ENCODE measurements around the gene KCNJ10.

Gene KCNJ10

GRCh38 chr1:159964144-159964543, 105.8 kb downstream of the KCNJ10 start:
- no peak for DNase-seq (ENCODE audit: low read depth in 3 of 3)

- DNase-seq (ENCODE audit: low read depth in 3 of 3) = no peak
Observed at GRCh38 chr1:159962176-159962575, 107.8 kb downstream of the KCNJ10 start.

DNA sequence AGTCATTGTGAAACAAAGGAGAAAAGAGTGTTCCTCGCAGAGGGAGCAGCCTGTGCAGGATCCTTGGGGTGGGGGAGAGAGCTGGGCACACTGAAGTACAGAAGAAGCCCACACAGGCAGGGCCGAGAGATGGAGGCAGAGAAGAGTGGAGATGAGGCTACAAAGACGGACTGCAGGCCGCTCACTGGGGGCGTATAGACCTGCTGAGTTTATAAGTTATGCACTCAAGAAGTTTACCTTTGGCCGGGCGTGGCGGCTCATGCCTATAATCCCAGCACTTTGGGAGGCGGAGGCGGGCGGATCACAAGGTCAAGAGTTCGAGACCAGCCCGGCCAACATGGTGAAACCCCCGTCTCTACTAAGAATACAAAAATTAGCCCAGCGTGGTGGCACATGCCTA, 108.3 kb downstream of the KCNJ10 start:
- DNase-seq (ENCODE audit: low read depth in 3 of 3) = no peak

DNA sequence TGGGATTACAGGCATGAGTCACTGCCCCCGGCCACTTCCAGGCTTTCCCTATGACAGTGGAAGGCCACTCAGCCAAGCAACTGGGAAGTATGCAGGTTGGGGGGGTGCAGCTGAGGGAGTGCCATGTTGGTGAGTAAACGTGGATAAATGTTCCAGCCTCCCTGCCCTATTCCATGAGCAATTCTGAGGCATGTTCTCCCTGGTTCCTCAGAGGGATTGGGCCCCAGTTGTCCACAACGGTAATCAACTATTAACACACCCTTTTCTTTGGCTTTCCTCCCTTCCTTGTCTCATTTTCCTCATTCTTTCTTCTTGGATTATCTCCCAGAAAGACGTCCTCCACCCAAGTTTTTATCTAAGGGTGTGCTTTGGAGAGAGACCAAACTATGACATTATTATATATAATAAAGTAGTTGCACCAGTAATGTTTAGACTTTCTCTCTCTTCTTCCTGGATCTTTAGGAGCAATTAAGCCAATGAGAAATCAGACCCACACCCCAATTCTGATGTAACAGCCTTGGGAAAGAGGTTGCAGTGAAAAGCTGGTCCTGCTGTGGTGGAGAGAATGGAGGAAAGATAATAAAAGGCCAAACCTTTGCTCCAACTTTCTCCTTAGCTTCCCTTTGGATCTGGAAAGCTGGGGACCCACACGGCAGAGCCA, 109.1 kb downstream of the KCNJ10 start:
- DNase-seq (ENCODE audit: low read depth in 3 of 3) = no peak

- no peak for DNase-seq (ENCODE audit: low read depth in 3 of 3)
Observed at GRCh38 chr1:159959451-159959850, 110.5 kb downstream of the KCNJ10 start.

- DNase-seq (ENCODE audit: low read depth in 3 of 3) = no peak
Observed at GRCh38 chr1:159958719-159959380, 111.1 kb downstream of the KCNJ10 start.

DNA sequence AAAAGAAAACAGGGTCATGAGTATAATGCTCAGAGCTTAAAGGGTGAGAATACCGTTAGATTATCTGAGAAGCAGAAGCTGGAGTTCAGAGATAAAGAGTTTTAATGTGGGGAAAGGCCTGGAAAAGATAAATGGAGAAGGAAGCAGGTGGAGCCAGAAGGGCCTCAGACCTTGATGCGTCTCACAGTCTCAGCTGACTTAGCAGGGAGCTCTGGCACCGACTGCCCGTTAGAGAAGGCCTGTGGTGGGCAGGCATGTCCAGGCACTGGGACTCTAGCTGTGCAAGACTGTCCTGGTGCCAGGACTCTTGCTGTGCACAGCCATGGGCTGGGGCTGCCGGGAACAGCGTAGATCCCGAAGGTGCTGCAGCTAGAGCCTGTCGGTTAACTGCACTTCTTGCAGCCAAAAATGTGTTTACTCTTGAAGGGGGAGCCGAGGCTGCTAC, 112.1 kb downstream of the KCNJ10 start:
- DNase-seq (ENCODE audit: low read depth in 3 of 3) = no peak

GRCh38 chr1:159955456-159955855, 114.5 kb downstream of the KCNJ10 start:
- DNase-seq (ENCODE audit: low read depth in 3 of 3) = no peak

GRCh38 chr1:159953536-159954515, 116.1 kb downstream of the KCNJ10 start, which contains the start of gene SLAMF9:
SLAMF9 (minus strand) TSS chr1:159954237; CDS start chr1:159954137, 100 bp downstream.
- no peak for DNase-seq (ENCODE audit: low read depth in 3 of 3)

DNA sequence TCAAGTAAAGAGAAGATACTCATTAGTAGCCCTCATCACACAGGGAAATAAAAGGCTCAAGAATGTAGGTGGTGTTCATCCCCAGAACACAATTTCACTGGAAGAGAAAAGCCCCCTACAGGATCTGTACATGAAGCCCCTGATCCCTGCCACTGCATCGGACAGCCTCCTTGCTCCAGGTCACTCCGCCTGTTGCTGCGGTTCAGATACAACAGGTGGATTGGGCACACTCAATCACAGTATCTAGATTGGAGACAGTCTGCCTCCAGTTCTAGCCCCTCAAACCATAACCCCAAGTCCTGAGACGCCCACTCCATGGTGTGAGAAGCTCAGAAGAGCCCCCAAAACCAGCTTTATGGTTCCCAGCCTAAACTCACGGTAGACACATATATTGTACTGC, 117.0 kb downstream of the KCNJ10 start:
- no peak for DNase-seq (ENCODE audit: low read depth in 3 of 3)

DNA sequence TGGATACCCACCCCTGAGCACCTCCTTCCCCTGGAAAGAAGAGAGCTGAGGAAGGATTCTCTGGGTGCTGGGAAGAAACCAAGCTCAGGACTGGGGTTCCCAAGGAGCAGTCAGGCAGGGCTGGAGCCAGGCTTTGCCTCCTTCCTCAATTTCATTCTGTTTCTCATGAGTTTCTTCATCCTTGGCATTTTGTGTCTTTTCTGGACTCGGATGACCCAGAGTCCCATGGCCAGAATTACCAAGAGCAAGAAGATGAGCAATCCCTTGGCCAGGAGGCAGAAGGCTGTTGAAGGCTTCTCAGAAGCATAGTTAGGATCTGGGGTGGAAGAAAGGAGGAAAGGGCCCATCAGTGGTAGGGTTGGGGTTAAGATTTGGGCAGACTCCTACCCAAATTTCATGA, 118.4 kb downstream of the KCNJ10 start:
- DNase-seq (ENCODE audit: low read depth in 3 of 3) = no peak

DNA sequence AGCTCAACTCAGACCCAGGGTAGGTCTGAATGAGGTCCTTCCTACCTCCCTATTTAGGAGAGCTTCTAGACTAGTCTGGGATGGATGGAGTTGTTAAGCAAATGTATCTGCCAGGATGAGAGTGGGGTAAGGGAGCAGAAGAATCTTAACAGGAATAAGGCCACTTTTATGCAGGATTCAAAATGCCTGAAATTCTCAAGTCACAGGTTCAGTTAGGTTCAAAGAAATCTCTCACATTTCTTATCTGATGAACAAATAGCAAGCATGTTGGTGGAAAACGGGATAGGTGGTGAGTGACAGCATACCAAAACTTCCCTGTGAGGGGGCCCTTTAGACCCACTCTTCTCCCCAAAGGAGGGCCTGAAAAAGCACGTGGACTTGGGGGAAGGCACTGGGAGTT, 118.9 kb downstream of the KCNJ10 start:
- no peak for DNase-seq (ENCODE audit: low read depth in 3 of 3)

- no peak for DNase-seq (ENCODE audit: low read depth in 3 of 3)
Observed at GRCh38 chr1:159949981-159950381, 120.0 kb downstream of the KCNJ10 start.

- no peak for DNase-seq (ENCODE audit: low read depth in 3 of 3)
Observed at GRCh38 chr1:159949123-159949522, 120.8 kb downstream of the KCNJ10 start.
